Measurements from ENCODE around the gene SYPL1. TPM values are rescaled to one million over a fixed set of nuclear protein-coding genes. Genes with fewer than 3 reads are reported as not detected.

SYPL1 gene
- total RNA-seq, 1 experiment from 2014 or later, result 39.2 TPM

DNA sequence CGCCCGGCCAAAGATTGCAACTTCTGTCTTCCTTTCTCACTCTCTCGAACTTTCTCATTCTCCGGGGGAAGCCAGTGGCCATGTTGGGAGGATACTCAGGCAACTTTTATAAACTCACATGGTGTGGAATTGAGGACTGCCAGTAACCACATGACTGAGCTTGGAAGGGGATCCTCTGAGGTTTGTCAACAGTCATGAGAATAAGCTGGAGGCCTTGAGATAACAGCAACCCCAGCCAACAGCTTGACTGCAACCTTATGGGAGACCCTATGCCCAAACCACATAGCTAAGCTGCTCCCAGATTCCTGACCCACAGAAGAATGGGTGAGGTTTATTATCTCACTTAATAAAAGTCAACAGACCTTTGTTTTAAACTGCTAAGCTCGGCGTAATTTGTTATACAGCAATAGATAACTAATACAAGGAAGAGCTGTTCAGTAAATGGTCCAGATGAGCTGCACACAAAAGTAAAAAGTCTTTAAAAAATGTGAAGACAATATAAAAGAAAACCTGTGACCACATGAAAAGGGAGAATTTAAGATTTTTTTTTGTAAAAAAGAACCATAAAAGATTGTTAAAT, 9.6 kb downstream of the SYPL1 start:
- H2BK20ac ChIP-seq (ENCODE audit: low read depth, low read length, poor library complexity, severe bottlenecking), result no peak overlapping the region
- H3T11ph ChIP-seq (ENCODE audit: low read length), result no peak overlapping the region
- no peak overlapping the region for H3K9ac ChIP-seq (ENCODE audit: extremely low read depth, insufficient read length, low read length)
- H2AK5ac ChIP-seq (ENCODE audit: insufficient read length, low read length), result no peak overlapping the region
- no peaks in the 10 kb centered on the region for H3K27me3 ChIP-seq (ENCODE audit: insufficient read depth, low read length)
- Mint-ChIP-seq H3K36me3 (ENCODE audit: insufficient read depth in 1 of 3, low read depth in 3 of 3) (peaks cover 0 to 9% (median 7%) of the 10 kb centered on the region in 3 experiments; a peak in 3 of 7 replicates), H3K27ac (peak overlapping the region in 1 of 3 experiments; percentile 83; a peak in 2 of 7 replicates), H3K27me3 (ENCODE audit: low read depth) (no peaks in the 10 kb centered on the region), H3K4me3 (no peak overlapping the region), H3K4me1 (peaks cover 6 to 9% of the 10 kb centered on the region in 2 experiments), H3K9me3 (no peaks in the 10 kb centered on the region)
- H3K56ac ChIP-seq (ENCODE audit: insufficient read length, low read depth, low read length), result no peak overlapping the region
- no peaks in the 10 kb centered on the region for H3K23me2 ChIP-seq (ENCODE audit: insufficient read length, low read depth, low read length, poor library complexity, severe bottlenecking)
- H2BK15ac ChIP-seq (ENCODE audit: low read depth, low read length), result no peak overlapping the region
- no peak overlapping the region for H3K4ac ChIP-seq (ENCODE audit: low read depth, low read length)
- peaks cover 6% of the 10 kb centered on the region; the same call in 1 of the 2 replicates for H3K79me2 ChIP-seq (ENCODE audit: insufficient read depth, low read length)
- H4K5ac ChIP-seq (ENCODE audit: insufficient read length, low read depth, low read length), result no peak overlapping the region
- no peaks in the 10 kb centered on the region for H3K4me1 ChIP-seq (ENCODE audit: insufficient read depth, low read length)
- no peaks in the 10 kb centered on the region for H4K20me1 ChIP-seq (ENCODE audit: control insufficient read depth, insufficient read depth, insufficient read length)
- H3K4me2 ChIP-seq (ENCODE audit: insufficient read depth, insufficient read length, low read length), result no peak overlapping the region
- H2AFZ ChIP-seq (ENCODE audit: low read length), result no peak overlapping the region
- H3K18ac ChIP-seq (ENCODE audit: insufficient read length, low read depth, low read length), result no peak overlapping the region
- H3K23ac ChIP-seq (ENCODE audit: insufficient read length, low read depth, low read length), result no peak overlapping the region
- DNase-seq, result no peak
- TF ChIP-seq, protein P1, sequence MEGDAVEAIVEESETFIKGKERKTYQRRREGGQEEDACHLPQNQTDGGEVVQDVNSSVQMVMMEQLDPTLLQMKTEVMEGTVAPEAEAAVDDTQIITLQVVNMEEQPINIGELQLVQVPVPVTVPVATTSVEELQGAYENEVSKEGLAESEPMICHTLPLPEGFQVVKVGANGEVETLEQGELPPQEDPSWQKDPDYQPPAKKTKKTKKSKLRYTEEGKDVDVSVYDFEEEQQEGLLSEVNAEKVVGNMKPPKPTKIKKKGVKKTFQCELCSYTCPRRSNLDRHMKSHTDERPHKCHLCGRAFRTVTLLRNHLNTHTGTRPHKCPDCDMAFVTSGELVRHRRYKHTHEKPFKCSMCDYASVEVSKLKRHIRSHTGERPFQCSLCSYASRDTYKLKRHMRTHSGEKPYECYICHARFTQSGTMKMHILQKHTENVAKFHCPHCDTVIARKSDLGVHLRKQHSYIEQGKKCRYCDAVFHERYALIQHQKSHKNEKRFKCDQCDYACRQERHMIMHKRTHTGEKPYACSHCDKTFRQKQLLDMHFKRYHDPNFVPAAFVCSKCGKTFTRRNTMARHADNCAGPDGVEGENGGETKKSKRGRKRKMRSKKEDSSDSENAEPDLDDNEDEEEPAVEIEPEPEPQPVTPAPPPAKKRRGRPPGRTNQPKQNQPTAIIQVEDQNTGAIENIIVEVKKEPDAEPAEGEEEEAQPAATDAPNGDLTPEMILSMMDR (conservative IDR thresholded peaks at IDR 0.05), result no peak
- H3K9me3 ChIP-seq (ENCODE audit: control insufficient read depth, low read depth, low read length), result no peaks in the 10 kb centered on the region
- H4K91ac ChIP-seq (ENCODE audit: insufficient read length, low read depth, low read length), result no peak overlapping the region
- peaks cover 2% of the 10 kb centered on the region for H3K79me1 ChIP-seq (ENCODE audit: insufficient read depth, low read depth, low read length, poor library complexity, severe bottlenecking)
- no peak overlapping the region for H2BK120ac ChIP-seq (ENCODE audit: low read depth, low read length, poor library complexity, severe bottlenecking)
- H2BK5ac ChIP-seq (ENCODE audit: insufficient read length, low read length), result no peak overlapping the region
- H4K8ac ChIP-seq (replicated peaks; ENCODE audit: insufficient read length, low read depth, low read length), result no peak overlapping the region
- no peak overlapping the region for H3K27ac ChIP-seq (ENCODE audit: insufficient read length, low read depth, low read length)
- H2BK12ac ChIP-seq (ENCODE audit: insufficient read length, low read depth, low read length), result no peak overlapping the region
- no peak overlapping the region for H3K14ac ChIP-seq (ENCODE audit: insufficient read depth, low read length)
- WGBS (ENCODE audit: extremely low coverage, insufficient read length, low lambda C conversion rate), result no CpG with 5 or more reads among the region's 6 CpGs

Measured in H9 (cell line).